Calu3 (cell line): ENCODE measurements around the gene THSD7B. TPM values are rescaled to one million over a fixed set of nuclear protein-coding genes. Genes with fewer than 3 reads are reported as not detected.
A peak's percentile ranks its signal among the peaks of the same experiment; 100 is the strongest.

Source experiments
- Bru-seq: library from RNA; stranded (reverse); fragments of 400-500 nt; gene quantifications from one replicate; lab custom pipeline; 2021; lab: Mats Ljungman, UMichigan
- BruChase-seq, 2 experiments: library from RNA; stranded (reverse); fragments of 400-500 nt; gene quantifications; one replicate each; lab custom pipeline; 2021; lab: Mats Ljungman, UMichigan
- BruUV-seq: library from RNA; stranded (reverse); fragments of 400-500 nt; replicated peaks from 2 replicates; lab custom pipeline; 2021; lab: Mats Ljungman, UMichigan
- CTCF ChIA-PET: fragments of 300-600 bp; sonication (Branson Sonifier 250); formaldehyde crosslinking; loops from one replicate; lab custom pipeline; 2022; ENCODE audit warnings: antibody characterized with exemption; lab: Charles Lee
- DNase-seq: peaks from one replicate; pipeline ENCODE4 v3.0.0; 2022
- H3K27ac Mint-ChIP-seq: one replicate; pipeline ENCODE4 v1.8.0; 2022; ENCODE audit warnings: mixed read lengths; ENCODE audit not compliant: unreplicated experiment
- H3K27me3 Mint-ChIP-seq: one replicate; pipeline ENCODE4 v1.8.0; 2022; ENCODE audit warnings: mixed read lengths; ENCODE audit not compliant: unreplicated experiment
- H3K36me3 Mint-ChIP-seq: one replicate; pipeline ENCODE4 v1.8.0; 2022; ENCODE audit warnings: mild to moderate bottlenecking, moderate library complexity, mixed read lengths; ENCODE audit not compliant: insufficient read depth, unreplicated experiment
- H3K4me1 Mint-ChIP-seq: one replicate; pipeline ENCODE4 v1.8.0; 2022; ENCODE audit warnings: mild to moderate bottlenecking, low read depth, mixed read lengths; ENCODE audit not compliant: unreplicated experiment
- H3K4me3 Mint-ChIP-seq: one replicate; pipeline ENCODE4 v1.8.0; 2022; ENCODE audit warnings: mild to moderate bottlenecking, low read depth, moderate library complexity, mixed read lengths; ENCODE audit not compliant: unreplicated experiment
- H3K9me3 Mint-ChIP-seq: one replicate; pipeline ENCODE4 v1.8.0; 2022; ENCODE audit warnings: low read depth, mixed read lengths; ENCODE audit not compliant: unreplicated experiment
- intact Hi-C: fragments of 100-400 bp; cut with micrococcal nuclease; formaldehyde crosslinking; loops from one replicate; pipeline ENCODE4 v1.10.0; 2022; ENCODE audit not compliant: unreplicated experiment
- long read RNA-seq: library from polyadenylated mRNA; stranded (forward); transcript quantifications from one replicate; pipeline ENCODE4 v2.0.0, GENCODE V29; 2022
- total RNA-seq: library from RNA; stranded (reverse); gene quantifications from 2 replicates; pipeline ENCODE4 v1.2.3, GENCODE V29; 2022
- TF ChIP-seq, protein P1 (sequence below): fragments of 200-600 bp; IDR thresholded peaks from one replicate; pipeline ENCODE4 v1.8.0; 2022; ENCODE audit warnings: antibody characterized with exemption; ENCODE audit not compliant: unreplicated experiment

Gene THSD7B, protein sequence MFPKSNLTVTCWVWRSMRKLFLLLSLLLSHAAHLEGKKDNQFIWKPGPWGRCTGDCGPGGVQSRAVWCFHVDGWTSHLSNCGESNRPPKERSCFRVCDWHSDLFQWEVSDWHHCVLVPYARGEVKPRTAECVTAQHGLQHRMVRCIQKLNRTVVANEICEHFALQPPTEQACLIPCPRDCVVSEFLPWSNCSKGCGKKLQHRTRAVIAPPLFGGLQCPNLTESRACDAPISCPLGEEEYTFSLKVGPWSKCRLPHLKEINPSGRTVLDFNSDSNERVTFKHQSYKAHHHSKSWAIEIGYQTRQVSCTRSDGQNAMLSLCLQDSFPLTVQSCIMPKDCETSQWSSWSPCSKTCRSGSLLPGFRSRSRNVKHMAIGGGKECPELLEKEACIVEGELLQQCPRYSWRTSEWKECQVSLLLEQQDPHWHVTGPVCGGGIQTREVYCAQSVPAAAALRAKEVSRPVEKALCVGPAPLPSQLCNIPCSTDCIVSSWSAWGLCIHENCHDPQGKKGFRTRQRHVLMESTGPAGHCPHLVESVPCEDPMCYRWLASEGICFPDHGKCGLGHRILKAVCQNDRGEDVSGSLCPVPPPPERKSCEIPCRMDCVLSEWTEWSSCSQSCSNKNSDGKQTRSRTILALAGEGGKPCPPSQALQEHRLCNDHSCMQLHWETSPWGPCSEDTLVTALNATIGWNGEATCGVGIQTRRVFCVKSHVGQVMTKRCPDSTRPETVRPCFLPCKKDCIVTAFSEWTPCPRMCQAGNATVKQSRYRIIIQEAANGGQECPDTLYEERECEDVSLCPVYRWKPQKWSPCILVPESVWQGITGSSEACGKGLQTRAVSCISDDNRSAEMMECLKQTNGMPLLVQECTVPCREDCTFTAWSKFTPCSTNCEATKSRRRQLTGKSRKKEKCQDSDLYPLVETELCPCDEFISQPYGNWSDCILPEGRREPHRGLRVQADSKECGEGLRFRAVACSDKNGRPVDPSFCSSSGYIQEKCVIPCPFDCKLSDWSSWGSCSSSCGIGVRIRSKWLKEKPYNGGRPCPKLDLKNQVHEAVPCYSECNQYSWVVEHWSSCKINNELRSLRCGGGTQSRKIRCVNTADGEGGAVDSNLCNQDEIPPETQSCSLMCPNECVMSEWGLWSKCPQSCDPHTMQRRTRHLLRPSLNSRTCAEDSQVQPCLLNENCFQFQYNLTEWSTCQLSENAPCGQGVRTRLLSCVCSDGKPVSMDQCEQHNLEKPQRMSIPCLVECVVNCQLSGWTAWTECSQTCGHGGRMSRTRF (N-terminal part only)
- not detected in 2 replicates for total RNA-seq
- percentile 4 among the genes with signal in this experiment for Bru-seq, nascent RNA
- percentile 4 among the genes with signal in this experiment for BruChase-seq, experiment 1, labeled RNA remaining after a 6-hour chase
- percentile 3 among the genes with signal in this experiment for BruChase-seq, experiment 2, labeled RNA remaining after a 2-hour chase
- long read RNA-seq, result 0 reads

DNA sequence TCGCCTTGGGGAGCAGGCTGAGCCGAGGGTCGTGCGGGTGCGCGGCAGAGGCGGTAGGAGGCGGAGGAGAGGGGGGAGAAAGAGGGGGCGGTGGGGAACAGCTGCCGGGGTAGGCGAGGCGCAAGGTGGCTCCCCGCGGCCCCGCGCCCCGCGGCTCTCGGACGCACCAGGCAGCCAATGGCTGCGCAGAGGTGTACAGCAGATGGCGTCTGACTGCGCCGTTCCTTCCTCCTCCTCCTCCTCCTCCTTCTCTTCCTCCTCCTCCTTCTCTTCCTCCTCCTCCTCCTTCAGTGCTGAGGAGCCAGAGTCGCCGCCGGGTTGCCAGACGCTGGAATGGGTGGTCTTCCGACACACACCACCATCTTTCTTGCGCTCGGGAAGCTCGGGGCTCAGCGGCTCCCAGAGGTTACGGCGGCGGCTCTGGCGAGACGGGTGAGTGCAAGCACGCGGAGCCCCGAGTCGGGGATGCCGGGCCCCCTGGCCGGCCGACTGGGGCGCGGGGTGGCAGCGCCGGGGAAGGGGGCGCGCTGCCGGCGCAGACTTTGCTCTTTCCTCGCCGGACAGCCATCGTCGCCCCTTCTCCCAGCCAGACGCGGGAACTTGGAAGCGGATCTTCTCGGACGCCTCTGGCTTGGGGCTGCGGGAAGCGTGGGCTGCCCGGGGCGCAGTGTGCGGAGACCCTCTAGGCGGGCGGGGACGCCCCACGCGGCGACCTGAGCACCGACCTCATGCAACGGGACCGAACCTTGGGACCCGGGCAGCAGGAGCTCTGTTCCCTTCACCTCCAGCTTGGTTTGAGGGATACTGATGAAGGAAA lies at the start of gene THSD7B:
THSD7B (plus strand) TSS at position 290 of the 817 bp plus-strand sequence. CDS start 116,634 bp downstream, outside the sequence.
- intact Hi-C loops, result no loop called here
- Mint-ChIP-seq H3K4me3 (no peak within 1 kb of the TSS), H3K27ac (no peak within 1 kb of the TSS), H3K4me1 (no peaks in the 10 kb centered on the region), H3K27me3 (no peaks in the 10 kb centered on the region), H3K36me3 (no peaks in the 10 kb centered on the region), H3K9me3 (peaks cover 8% of the 10 kb centered on the region)
- TF ChIP-seq, protein P1, sequence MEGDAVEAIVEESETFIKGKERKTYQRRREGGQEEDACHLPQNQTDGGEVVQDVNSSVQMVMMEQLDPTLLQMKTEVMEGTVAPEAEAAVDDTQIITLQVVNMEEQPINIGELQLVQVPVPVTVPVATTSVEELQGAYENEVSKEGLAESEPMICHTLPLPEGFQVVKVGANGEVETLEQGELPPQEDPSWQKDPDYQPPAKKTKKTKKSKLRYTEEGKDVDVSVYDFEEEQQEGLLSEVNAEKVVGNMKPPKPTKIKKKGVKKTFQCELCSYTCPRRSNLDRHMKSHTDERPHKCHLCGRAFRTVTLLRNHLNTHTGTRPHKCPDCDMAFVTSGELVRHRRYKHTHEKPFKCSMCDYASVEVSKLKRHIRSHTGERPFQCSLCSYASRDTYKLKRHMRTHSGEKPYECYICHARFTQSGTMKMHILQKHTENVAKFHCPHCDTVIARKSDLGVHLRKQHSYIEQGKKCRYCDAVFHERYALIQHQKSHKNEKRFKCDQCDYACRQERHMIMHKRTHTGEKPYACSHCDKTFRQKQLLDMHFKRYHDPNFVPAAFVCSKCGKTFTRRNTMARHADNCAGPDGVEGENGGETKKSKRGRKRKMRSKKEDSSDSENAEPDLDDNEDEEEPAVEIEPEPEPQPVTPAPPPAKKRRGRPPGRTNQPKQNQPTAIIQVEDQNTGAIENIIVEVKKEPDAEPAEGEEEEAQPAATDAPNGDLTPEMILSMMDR, result no peak
- no TSS peak for BruUV-seq
- CTCF ChIA-PET, result interaction anchor here (0.7 kb wide), 1 partner anchor 98 kb away, joined by 3 read pairs; no protein-coding TSS in a partner anchor
- no peak for DNase-seq

- CTCF ChIA-PET, result no interaction called here
- H3K4me1 Mint-ChIP-seq, result no peaks in the 10 kb centered on the region
- intact Hi-C loops, result no loop called here
- peaks cover 2% of the 10 kb centered on the region for H3K9me3 Mint-ChIP-seq
- H3K27ac Mint-ChIP-seq, result no peak overlapping the region
- H3K27me3 Mint-ChIP-seq, result no peaks in the 10 kb centered on the region
- TF ChIP-seq, protein P1, result no peak
- H3K36me3 Mint-ChIP-seq, result no peaks in the 10 kb centered on the region
- no peak overlapping the region for H3K4me3 Mint-ChIP-seq
- no TSS peak for BruUV-seq
- DNase-seq, result no peak
Measured at GRCh38 chr2:136718273-136718672, 47.1 kb upstream of the THSD7B start.

DNA sequence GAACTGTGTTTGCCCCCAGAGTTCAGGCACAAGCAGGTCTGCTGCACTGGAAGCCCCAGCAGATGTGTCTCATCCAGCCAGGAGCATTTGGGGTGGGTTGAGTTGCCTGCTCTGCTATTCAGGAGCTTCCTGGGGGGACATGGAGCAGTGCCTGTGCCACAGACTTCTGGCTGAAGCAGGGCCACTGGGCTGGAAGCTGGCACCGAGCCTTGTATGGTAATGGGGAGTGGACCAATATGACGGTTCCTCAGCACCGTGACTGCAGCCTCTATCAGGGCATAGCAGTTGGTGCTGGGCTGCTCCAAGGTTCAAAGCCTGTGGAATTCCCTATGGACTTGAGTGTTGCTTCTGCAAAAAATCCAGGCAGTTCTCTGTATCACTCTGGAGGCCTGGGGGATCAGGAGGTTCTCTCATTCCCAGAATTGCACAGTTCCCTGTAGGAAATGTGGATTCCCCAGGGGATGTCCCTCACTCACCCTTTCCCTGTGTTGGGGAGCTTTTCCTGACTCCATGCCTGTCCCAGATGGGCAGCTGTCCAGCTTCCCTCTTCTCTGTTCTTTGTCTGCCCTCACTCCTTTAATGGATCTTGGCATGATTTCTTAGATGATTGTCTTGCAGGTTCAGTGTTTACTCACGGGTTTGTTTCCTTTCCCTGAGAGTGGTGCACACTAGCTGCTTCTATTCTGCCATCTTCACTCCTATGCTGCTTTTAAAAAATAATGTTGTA lies 37.2 kb upstream of the THSD7B start:
- intact Hi-C loops, result no loop called here
- CTCF ChIA-PET, result no interaction called here
- Mint-ChIP-seq H3K27me3 (no peaks in the 10 kb centered on the region), H3K4me1 (no peaks in the 10 kb centered on the region), H3K4me3 (no peak overlapping the region), H3K9me3 (peaks cover 15% of the 10 kb centered on the region), H3K27ac (no peak overlapping the region), H3K36me3 (no peaks in the 10 kb centered on the region)
- BruUV-seq, result no TSS peak
- TF ChIP-seq, protein P1, result no peak
- no peak for DNase-seq
